HCT116 (cell line): ENCODE results near the gene RFX2. TPM values are rescaled to one million over a fixed set of nuclear protein-coding genes. Genes with fewer than 3 reads are reported as not detected.

Experiments
- ATAC-seq: fragments of 200-7000 bp; cut with Tn5 transposase; 2 replicates; pipeline ENCODE4 v1.9.1; 2020; ENCODE audit warnings: mild to moderate bottlenecking, moderate library complexity
- BruUV-seq: library from RNA; stranded (reverse); fragments of 400-500 nt; replicated peaks from 2 replicates; lab custom pipeline; 2021; lab: Mats Ljungman, UMichigan
- CTCF ChIA-PET: fragments of 300-600 bp; sonication (Branson Sonifier 250); formaldehyde crosslinking; loops from one replicate; lab custom pipeline; 2021; ENCODE audit warnings: antibody characterized with exemption; lab: Charles Lee
- POLR2A ChIA-PET: fragments of 300-600, 350-600 bp; sonication (Branson Sonifier 250); formaldehyde crosslinking; loops from one replicate; lab custom pipeline; 2021; ENCODE audit warnings: antibody characterized with exemption; lab: Charles Lee
- RAD21 ChIA-PET, 2 experiments: fragments of 300-600 bp; sonication (Branson Sonifier 250); formaldehyde crosslinking; loops; one replicate each; lab custom pipeline; 2023; ENCODE audit warnings: low total read pairs in 2 of 2; ENCODE audit not compliant: uncharacterized antibody in 2 of 2, unreplicated experiment in 2 of 2, low non-redundant PET in 1 of 2; lab: Charles Lee
- DNase-seq: peaks from one replicate; pipeline ENCODE4 v3.0.0-alpha.2; 2010; ENCODE audit warnings: low read depth, low spot score
- H2AFZ ChIP-seq: fragments of 200-600 bp; shearing (Covaris generic), sonication (generic); 2 replicates; pipeline ENCODE4 v1.6.1; 2017; ENCODE audit warnings: low read depth, mixed run types, mixed read lengths, antibody characterized with exemption, low read length; ENCODE audit not compliant: poor library complexity, severe bottlenecking
- H3K27ac ChIP-seq: 2 replicates; pipeline ENCODE4 v1.5.1; 2012; ENCODE audit warnings: low read depth, low read length
- H3K27me3 ChIP-seq: fragments of 200-600 bp; sonication (generic); 2 replicates; pipeline ENCODE4 v1.6.1; 2016; ENCODE audit warnings: mixed run types, low read length, mixed read lengths; ENCODE audit not compliant: insufficient read depth
- H3K36me3 ChIP-seq, 2 experiments: fragments of 200-500 bp in 1 of 2; fragments of 200-600 bp in 1 of 2; sonication (Bioruptor generic) in 1 of 2; sonication (generic) in 1 of 2; 2 replicates each; pipeline versions ENCODE4 v1.5.1 to v1.6.1; 2014 to 2016; ENCODE audit warnings: low read length in 2 of 2, inconsistent platforms in 1 of 2, mixed read lengths in 1 of 2, mixed run types in 1 of 2; ENCODE audit not compliant: insufficient read depth in 2 of 2, control insufficient read depth in 1 of 2
- H3K4me1 ChIP-seq, 2 experiments: fragments of 200-600 bp in 1 of 2; sonication (generic) in 1 of 2; 2 replicates each; pipeline versions ENCODE4 v1.5.1 to v1.6.1; 2012 to 2017; ENCODE audit warnings: low read length in 2 of 2, inconsistent platforms in 1 of 2, mild to moderate bottlenecking in 1 of 2, mixed read lengths in 1 of 2, mixed run types in 1 of 2, moderate library complexity in 1 of 2; ENCODE audit not compliant: insufficient read depth in 2 of 2, control insufficient read depth in 1 of 2
- H3K4me2 ChIP-seq: fragments of 200-600 bp; sonication (generic); 2 replicates; pipeline ENCODE4 v1.6.1; 2017; ENCODE audit warnings: mixed run types, low read length, mixed read lengths
- H3K4me3 ChIP-seq, 2 experiments: fragments of 200-600 bp in 1 of 2; sonication (generic) in 1 of 2; replicated peaks in 1 of 2; 2 replicates each; pipeline ENCODE4 v1.5.1; 2011 to 2016; ENCODE audit warnings: low read length in 2 of 2, control low read depth in 1 of 2, low read depth in 1 of 2, mild to moderate bottlenecking in 1 of 2, mixed read lengths in 1 of 2, mixed run types in 1 of 2
- H3K79me2 ChIP-seq: fragments of 200-600 bp; sonication (generic); 2 replicates; pipeline ENCODE4 v1.6.1; 2017; ENCODE audit warnings: mild to moderate bottlenecking, mixed run types, low read length, moderate library complexity, mixed read lengths; ENCODE audit not compliant: insufficient read depth
- H3K9ac ChIP-seq: fragments of 200-600 bp; sonication (generic); 2 replicates; pipeline ENCODE4 v1.6.1; 2016; ENCODE audit warnings: low read length, mixed read lengths
- H3K9me2 ChIP-seq: fragments of 200-600 bp; sonication (generic), shearing (Covaris generic); 2 replicates; pipeline ENCODE4 v1.6.1; 2017; ENCODE audit warnings: mixed run types, mild to moderate bottlenecking, moderate library complexity; ENCODE audit not compliant: insufficient read depth
- H3K9me3 ChIP-seq, 2 experiments: fragments of 200-500 bp in 1 of 2; fragments of 200-600 bp in 1 of 2; sonication (Bioruptor generic) in 1 of 2; sonication (generic) in 1 of 2; 2 replicates each; pipeline ENCODE4 v1.6.1; 2014 to 2017; ENCODE audit warnings: low read length in 2 of 2, mixed read lengths in 2 of 2, inconsistent platforms in 1 of 2, low read depth in 1 of 2, mild to moderate bottlenecking in 1 of 2, mixed run types in 1 of 2, moderate library complexity in 1 of 2; ENCODE audit not compliant: control insufficient read depth in 1 of 2, insufficient read depth in 1 of 2
- H4K20me1 ChIP-seq: fragments of 200-600 bp; sonication (generic), shearing (Covaris generic); 2 replicates; pipeline ENCODE4 v1.6.1; 2017; ENCODE audit warnings: mixed run types, mild to moderate bottlenecking, moderate library complexity; ENCODE audit not compliant: insufficient read depth
- CBX3 ChIP-seq: IDR thresholded peaks from 2 replicates; pipeline ENCODE4 v1.6.1; 2012; ENCODE audit warnings: low read depth
- CEBPB ChIP-seq: IDR thresholded peaks from 2 replicates; pipeline ENCODE4 v1.6.1; 2012; ENCODE audit warnings: low read depth
- EGR1 ChIP-seq: IDR thresholded peaks from 2 replicates; pipeline ENCODE4 v1.6.1; 2012; ENCODE audit warnings: low read depth
- ELF1 ChIP-seq: IDR thresholded peaks from 2 replicates; pipeline ENCODE4 v1.6.1; 2012; ENCODE audit warnings: low read depth, borderline replicate concordance
- EZH2 ChIP-seq: fragments of 200-600 bp; sonication (generic); IDR thresholded peaks from 2 replicates; pipeline ENCODE4 v1.6.1; 2017; ENCODE audit warnings: antibody characterized with exemption, mixed run types
- FOSL1 ChIP-seq: IDR thresholded peaks from 2 replicates; pipeline ENCODE4 v1.6.1; 2012; ENCODE audit warnings: low read depth
- JUND ChIP-seq: IDR thresholded peaks from 2 replicates; pipeline ENCODE4 v1.6.1; 2012
- POLR2AphosphoS5 ChIP-seq: IDR thresholded peaks from 2 replicates; pipeline ENCODE4 v1.6.1; 2011; ENCODE audit warnings: mild to moderate bottlenecking, low read depth, low read length, moderate library complexity
- RAD21 ChIP-seq: IDR thresholded peaks from 2 replicates; pipeline ENCODE4 v1.6.1; 2012; ENCODE audit warnings: low read depth, mild to moderate bottlenecking
- SIN3A ChIP-seq: IDR thresholded peaks from 2 replicates; pipeline ENCODE4 v1.6.1; 2012; ENCODE audit warnings: low read depth
- SP1 ChIP-seq: IDR thresholded peaks from 2 replicates; pipeline ENCODE4 v1.6.1; 2012; ENCODE audit warnings: low read depth
- TCF7L2 ChIP-seq: IDR thresholded peaks from 2 replicates; pipeline ENCODE4 v1.7.0; 2011; ENCODE audit warnings: borderline replicate concordance, inconsistent platforms; ENCODE audit not compliant: insufficient read depth, insufficient read length; ENCODE audit errors: extremely low read depth
- YY1 ChIP-seq: IDR thresholded peaks from 2 replicates; pipeline ENCODE4 v1.6.1; 2011; ENCODE audit warnings: low read length, low read depth, moderate library complexity, mild to moderate bottlenecking; ENCODE audit not compliant: insufficient replicate concordance; ENCODE audit errors: extremely low read depth
- ZFX ChIP-seq: fragments of 450-650 bp; IDR thresholded peaks from 2 replicates; pipeline ENCODE4 v1.6.1; 2017
- ZNF274 ChIP-seq: fragments of 200-500 bp; sonication (Bioruptor generic); IDR thresholded peaks from 2 replicates; pipeline ENCODE4 v1.6.1; 2014; ENCODE audit warnings: mild to moderate bottlenecking, low read depth, low read length, inconsistent platforms
- intact Hi-C: fragments of 100-400 bp; cut with micrococcal nuclease; formaldehyde crosslinking; loops from 2 replicates; pipeline ENCODE4 v1.10.0; 2022
- total RNA-seq: library from RNA; stranded (reverse); gene quantifications from one replicate; pipeline ENCODE4 v1.2.1, GENCODE V29; 2021; ENCODE audit not compliant: unreplicated experiment
- TF ChIP-seq, protein P1 (sequence below): IDR thresholded peaks from 2 replicates; pipeline ENCODE4 v1.6.1; 2011; ENCODE audit warnings: mild to moderate bottlenecking, low read length, moderate library complexity; ENCODE audit not compliant: insufficient replicate concordance; ENCODE audit errors: extremely low read depth
- TF ChIP-seq, protein P2 (sequence below), 3 experiments: fragments of 200-600 bp in 1 of 3; sonication (generic) in 1 of 3; IDR thresholded peaks in 2 of 3; conservative IDR thresholded peaks in 1 of 3; 2 replicates each; pipeline ENCODE4 v1.5.1; 2012 to 2017; ENCODE audit warnings: low read depth in 2 of 3, low read length in 2 of 3, antibody characterized with exemption in 1 of 3, borderline replicate concordance in 1 of 3, control low read depth in 1 of 3, mild to moderate bottlenecking in 1 of 3, mixed read lengths in 1 of 3, mixed run types in 1 of 3, moderate library complexity in 1 of 3; ENCODE audit not compliant: insufficient read depth in 1 of 3
- TF ChIP-seq, protein P3 (sequence below): IDR thresholded peaks from 2 replicates; pipeline ENCODE4 v1.6.1; 2012
- TF ChIP-seq, protein P4 (sequence below): IDR thresholded peaks from 2 replicates; pipeline ENCODE4 v1.6.1; 2012; ENCODE audit warnings: low read depth

RFX2 gene
- total RNA-seq, 1 experiment from 2014 or later, result 13.7 TPM

DNA sequence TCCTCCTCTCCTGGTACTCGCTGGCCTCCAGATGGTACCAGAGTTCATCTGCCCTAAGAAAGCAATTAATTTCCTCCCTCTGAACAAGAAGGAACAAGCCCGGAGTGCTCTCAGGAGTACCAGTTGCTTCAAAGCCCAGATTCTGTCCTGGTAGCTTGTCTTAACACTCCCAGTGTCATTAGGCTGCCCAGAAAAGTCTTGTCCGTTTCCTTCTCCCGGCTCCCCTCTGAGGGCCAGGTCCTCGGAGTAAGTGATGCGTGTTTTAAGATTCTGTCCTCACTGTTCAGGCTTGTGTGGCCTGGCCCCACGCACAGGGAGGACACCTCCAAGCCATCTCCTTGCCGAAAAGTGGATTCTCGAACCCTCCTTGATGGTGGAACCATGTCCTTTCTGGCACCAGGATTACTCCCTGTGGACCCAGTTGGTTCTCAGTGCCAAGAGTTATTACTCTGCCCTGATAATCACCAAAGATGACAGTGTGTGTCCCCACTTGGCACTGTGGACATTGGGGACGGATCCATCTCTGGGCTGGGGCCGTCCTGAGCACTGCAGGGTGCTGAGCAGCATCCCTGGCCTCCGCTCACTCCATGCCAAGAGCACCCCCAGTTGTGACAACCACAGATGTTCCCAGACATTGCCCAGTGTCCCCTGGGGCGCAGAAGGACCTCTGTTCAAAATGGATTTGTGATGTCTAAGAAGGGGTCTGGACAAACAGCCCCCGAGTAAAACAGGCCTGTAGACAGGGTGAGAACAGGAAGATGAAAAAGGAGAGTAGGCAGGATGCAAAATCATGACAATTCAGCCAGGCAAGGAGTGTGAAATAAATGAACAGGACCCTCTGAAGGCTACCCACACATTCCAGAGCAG lies 52.4 kb downstream of the RFX2 start:
- BruUV-seq, result no TSS peak
- Histone ChIP-seq H2AFZ (no peak overlapping the region), H3K4me3 (no peak overlapping the region), H3K9me3 (no peaks in the 10 kb centered on the region), H4K20me1 (no peaks in the 10 kb centered on the region), H3K36me3 (no peaks in the 10 kb centered on the region), H3K4me1 (peaks cover 4 to 45% of the 10 kb centered on the region in 2 experiments; a peak in 3 of 4 replicates), H3K79me2 (no peaks in the 10 kb centered on the region), H3K4me2 (no peak overlapping the region), H3K27me3 (no peaks in the 10 kb centered on the region), H3K27ac (no peak overlapping the region), H3K9ac (no peak overlapping the region), H3K9me2 (no peaks in the 10 kb centered on the region)
- intact Hi-C loops, result no loop called here
- ATAC-seq (no peak), DNase-seq (no peak)
- CTCF ChIA-PET, result no interaction called here
- POLR2A ChIA-PET, result no interaction called here
- TF ChIP-seq, protein P1, sequence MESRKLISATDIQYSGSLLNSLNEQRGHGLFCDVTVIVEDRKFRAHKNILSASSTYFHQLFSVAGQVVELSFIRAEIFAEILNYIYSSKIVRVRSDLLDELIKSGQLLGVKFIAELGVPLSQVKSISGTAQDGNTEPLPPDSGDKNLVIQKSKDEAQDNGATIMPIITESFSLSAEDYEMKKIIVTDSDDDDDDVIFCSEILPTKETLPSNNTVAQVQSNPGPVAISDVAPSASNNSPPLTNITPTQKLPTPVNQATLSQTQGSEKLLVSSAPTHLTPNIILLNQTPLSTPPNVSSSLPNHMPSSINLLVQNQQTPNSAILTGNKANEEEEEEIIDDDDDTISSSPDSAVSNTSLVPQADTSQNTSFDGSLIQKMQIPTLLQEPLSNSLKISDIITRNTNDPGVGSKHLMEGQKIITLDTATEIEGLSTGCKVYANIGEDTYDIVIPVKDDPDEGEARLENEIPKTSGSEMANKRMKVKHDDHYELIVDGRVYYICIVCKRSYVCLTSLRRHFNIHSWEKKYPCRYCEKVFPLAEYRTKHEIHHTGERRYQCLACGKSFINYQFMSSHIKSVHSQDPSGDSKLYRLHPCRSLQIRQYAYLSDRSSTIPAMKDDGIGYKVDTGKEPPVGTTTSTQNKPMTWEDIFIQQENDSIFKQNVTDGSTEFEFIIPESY, result no peak
- no peak for TF ChIP-seq TCF7L2
- TF ChIP-seq, protein P2, sequence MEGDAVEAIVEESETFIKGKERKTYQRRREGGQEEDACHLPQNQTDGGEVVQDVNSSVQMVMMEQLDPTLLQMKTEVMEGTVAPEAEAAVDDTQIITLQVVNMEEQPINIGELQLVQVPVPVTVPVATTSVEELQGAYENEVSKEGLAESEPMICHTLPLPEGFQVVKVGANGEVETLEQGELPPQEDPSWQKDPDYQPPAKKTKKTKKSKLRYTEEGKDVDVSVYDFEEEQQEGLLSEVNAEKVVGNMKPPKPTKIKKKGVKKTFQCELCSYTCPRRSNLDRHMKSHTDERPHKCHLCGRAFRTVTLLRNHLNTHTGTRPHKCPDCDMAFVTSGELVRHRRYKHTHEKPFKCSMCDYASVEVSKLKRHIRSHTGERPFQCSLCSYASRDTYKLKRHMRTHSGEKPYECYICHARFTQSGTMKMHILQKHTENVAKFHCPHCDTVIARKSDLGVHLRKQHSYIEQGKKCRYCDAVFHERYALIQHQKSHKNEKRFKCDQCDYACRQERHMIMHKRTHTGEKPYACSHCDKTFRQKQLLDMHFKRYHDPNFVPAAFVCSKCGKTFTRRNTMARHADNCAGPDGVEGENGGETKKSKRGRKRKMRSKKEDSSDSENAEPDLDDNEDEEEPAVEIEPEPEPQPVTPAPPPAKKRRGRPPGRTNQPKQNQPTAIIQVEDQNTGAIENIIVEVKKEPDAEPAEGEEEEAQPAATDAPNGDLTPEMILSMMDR (IDR thresholded peaks at IDR 0.05 in 2 of 3, conservative IDR thresholded peaks at IDR 0.05 in 1 of 3; ENCODE audit: borderline replicate concordance in 1 of 3, insufficient read depth in 1 of 3, low read depth in 2 of 3, low read length in 2 of 3), result no peak
- TF ChIP-seq RAD21, result no peak
- TF ChIP-seq SIN3A, result no peak
- TF ChIP-seq, protein P3, sequence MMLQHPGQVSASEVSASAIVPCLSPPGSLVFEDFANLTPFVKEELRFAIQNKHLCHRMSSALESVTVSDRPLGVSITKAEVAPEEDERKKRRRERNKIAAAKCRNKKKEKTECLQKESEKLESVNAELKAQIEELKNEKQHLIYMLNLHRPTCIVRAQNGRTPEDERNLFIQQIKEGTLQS, result no peak
- no peak for TF ChIP-seq CBX3
- no peak for TF ChIP-seq POLR2AphosphoS5
- TF ChIP-seq, protein P4, sequence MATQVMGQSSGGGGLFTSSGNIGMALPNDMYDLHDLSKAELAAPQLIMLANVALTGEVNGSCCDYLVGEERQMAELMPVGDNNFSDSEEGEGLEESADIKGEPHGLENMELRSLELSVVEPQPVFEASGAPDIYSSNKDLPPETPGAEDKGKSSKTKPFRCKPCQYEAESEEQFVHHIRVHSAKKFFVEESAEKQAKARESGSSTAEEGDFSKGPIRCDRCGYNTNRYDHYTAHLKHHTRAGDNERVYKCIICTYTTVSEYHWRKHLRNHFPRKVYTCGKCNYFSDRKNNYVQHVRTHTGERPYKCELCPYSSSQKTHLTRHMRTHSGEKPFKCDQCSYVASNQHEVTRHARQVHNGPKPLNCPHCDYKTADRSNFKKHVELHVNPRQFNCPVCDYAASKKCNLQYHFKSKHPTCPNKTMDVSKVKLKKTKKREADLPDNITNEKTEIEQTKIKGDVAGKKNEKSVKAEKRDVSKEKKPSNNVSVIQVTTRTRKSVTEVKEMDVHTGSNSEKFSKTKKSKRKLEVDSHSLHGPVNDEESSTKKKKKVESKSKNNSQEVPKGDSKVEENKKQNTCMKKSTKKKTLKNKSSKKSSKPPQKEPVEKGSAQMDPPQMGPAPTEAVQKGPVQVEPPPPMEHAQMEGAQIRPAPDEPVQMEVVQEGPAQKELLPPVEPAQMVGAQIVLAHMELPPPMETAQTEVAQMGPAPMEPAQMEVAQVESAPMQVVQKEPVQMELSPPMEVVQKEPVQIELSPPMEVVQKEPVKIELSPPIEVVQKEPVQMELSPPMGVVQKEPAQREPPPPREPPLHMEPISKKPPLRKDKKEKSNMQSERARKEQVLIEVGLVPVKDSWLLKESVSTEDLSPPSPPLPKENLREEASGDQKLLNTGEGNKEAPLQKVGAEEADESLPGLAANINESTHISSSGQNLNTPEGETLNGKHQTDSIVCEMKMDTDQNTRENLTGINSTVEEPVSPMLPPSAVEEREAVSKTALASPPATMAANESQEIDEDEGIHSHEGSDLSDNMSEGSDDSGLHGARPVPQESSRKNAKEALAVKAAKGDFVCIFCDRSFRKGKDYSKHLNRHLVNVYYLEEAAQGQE, result no peak
- TF ChIP-seq EGR1, result no peak
- no peak for TF ChIP-seq JUND
- TF ChIP-seq ELF1, result no peak
- no peak for TF ChIP-seq YY1
- TF ChIP-seq ZNF274, result no peak
- no peak for TF ChIP-seq CEBPB
- no peak for TF ChIP-seq SP1
- no peak for TF ChIP-seq EZH2
- TF ChIP-seq FOSL1, result no peak
- no peak for TF ChIP-seq ZFX
- RAD21 ChIA-PET, result no interaction called here
